GM12878 (cell line): ENCODE data around the gene DNAH3. TPM values are rescaled to one million over a fixed set of nuclear protein-coding genes. Genes with fewer than 3 reads are reported as not detected.

Experiments
- ATAC-seq: fragments of 200-7000 bp; cut with Tn5 transposase; 3 replicates; pipeline ENCODE4 v1.9.1; 2020; ENCODE audit warnings: mild to moderate bottlenecking, moderate library complexity
- BruUV-seq: library from RNA; stranded (reverse); fragments of 400-500 nt; replicated peaks from 2 replicates; lab custom pipeline; 2021; lab: Mats Ljungman, UMichigan
- CTCF ChIA-PET: fragments of 300-600 bp; sonication (Branson Sonifier 250); formaldehyde crosslinking; extraction: SDS; loops from one replicate; lab custom pipeline; 2021; ENCODE audit warnings: inconsistent platforms; lab: Yijun Ruan, JAX
- POLR2A ChIA-PET: fragments of 350-600 bp; formaldehyde crosslinking; extraction: SDS; loops from one replicate; lab custom pipeline; 2021; ENCODE audit warnings: inconsistent platforms; lab: Charles Lee
- RAD21 ChIA-PET: fragments of 300-600 bp; sonication (Branson Sonifier 250); formaldehyde crosslinking; loops from one replicate; lab custom pipeline; 2023; ENCODE audit warnings: antibody characterized with exemption; ENCODE audit not compliant: unreplicated experiment; lab: Charles Lee
- SMC1A ChIA-PET: fragments of 300-600 bp; sonication (Branson Sonifier 250); formaldehyde crosslinking; loops from one replicate; lab custom pipeline; 2023; ENCODE audit not compliant: unreplicated experiment, uncharacterized antibody; lab: Charles Lee
- DNase-seq: peaks from one replicate; pipeline ENCODE4 v3.0.0-alpha.2; 2011; ENCODE audit warnings: low read depth, low spot score
- FAIRE-seq: peaks from 3 replicates; lab custom pipeline; 2011; peaks lifted over from hg19 to GRCh38; lab: Jason Lieb, UNC
- H2AFZ ChIP-seq: 2 replicates; pipeline ENCODE4 v1.6.0; 2011; ENCODE audit warnings: low read depth, low read length, control low read depth; ENCODE audit not compliant: control insufficient read depth
- H3K27ac ChIP-seq: 2 replicates; pipeline ENCODE4 v1.5.1; 2011; ENCODE audit warnings: control low read depth; ENCODE audit not compliant: control insufficient read depth, insufficient read depth
- H3K27me3 ChIP-seq, 2 experiments: replicated peaks in 1 of 2; 2 replicates each; pipeline versions ENCODE4 v1.6.0 to v1.6.1; 2011; ENCODE audit warnings: low read length in 1 of 2; ENCODE audit not compliant: control insufficient read depth in 2 of 2, insufficient read depth in 2 of 2
- H3K36me3 ChIP-seq, 2 experiments: 2 replicates each; pipeline ENCODE4 v1.5.1; 2011; ENCODE audit warnings: low read length in 1 of 2; ENCODE audit not compliant: control insufficient read depth in 2 of 2, insufficient read depth in 2 of 2
- H3K4me1 ChIP-seq: 2 replicates; pipeline ENCODE4 v1.6.1; 2011; ENCODE audit warnings: mild to moderate bottlenecking, low read length, moderate library complexity, mixed read lengths; ENCODE audit not compliant: control insufficient read depth, insufficient read depth
- H3K4me2 ChIP-seq: 2 replicates; pipeline ENCODE4 v1.6.0; 2011; ENCODE audit warnings: control low read depth; ENCODE audit not compliant: control insufficient read depth, insufficient read depth
- H3K4me3 ChIP-seq: fragments of 200-600 bp; sonication (generic); 2 replicates; pipeline ENCODE4 v1.5.1; 2016
- H3K79me2 ChIP-seq: 2 replicates; pipeline ENCODE4 v1.6.0; 2011; ENCODE audit warnings: low read length; ENCODE audit not compliant: control insufficient read depth, insufficient read depth
- H3K9ac ChIP-seq: 2 replicates; pipeline ENCODE4 v1.8.0; 2011; ENCODE audit warnings: low read length, control low read depth, mixed read lengths; ENCODE audit not compliant: control insufficient read depth, insufficient read depth
- H3K9me3 ChIP-seq: replicated peaks from 3 replicates; pipeline ENCODE4 v1.5.1; 2011; ENCODE audit warnings: mild to moderate bottlenecking, low read length; ENCODE audit not compliant: control insufficient read depth, insufficient read depth
- H4K20me1 ChIP-seq: 2 replicates; pipeline ENCODE4 v1.6.0; 2011; ENCODE audit not compliant: control insufficient read depth, insufficient read depth
- BCL11A ChIP-seq: IDR thresholded peaks from 2 replicates; pipeline ENCODE4 v1.6.1; 2011; ENCODE audit warnings: low read depth, low read length
- CBFB ChIP-seq: IDR thresholded peaks from 2 replicates; pipeline ENCODE4 v1.6.1; 2016; ENCODE audit warnings: antibody characterized with exemption, low read depth
- CEBPB ChIP-seq, 2 experiments: fragments of 150-350 bp in 1 of 2; IDR thresholded peaks; 2 replicates each; pipeline ENCODE4 v1.6.1; 2012 to 2014; ENCODE audit warnings: low read depth in 2 of 2, low read length in 2 of 2, borderline replicate concordance in 1 of 2, inconsistent platforms in 1 of 2
- KAT2A ChIP-seq: conservative IDR thresholded peaks from 2 replicates; pipeline ENCODE4 v1.6.1; 2011; ENCODE audit warnings: low read depth, low read length; ENCODE audit not compliant: control insufficient read depth
- MEF2B ChIP-seq: fragments of 450-650 bp; IDR thresholded peaks from 2 replicates; pipeline ENCODE4 v1.6.1; 2018; ENCODE audit warnings: mild to moderate bottlenecking, moderate library complexity; ENCODE audit not compliant: partially characterized antibody, poor library complexity, severe bottlenecking
- NFXL1 ChIP-seq: fragments of 450-650 bp; IDR thresholded peaks from 2 replicates; pipeline ENCODE4 v1.6.1; 2017; ENCODE audit warnings: antibody characterized with exemption, mild to moderate bottlenecking, borderline replicate concordance
- POLR2AphosphoS5 ChIP-seq: IDR thresholded peaks from 2 replicates; pipeline ENCODE4 v1.6.1; 2011; ENCODE audit warnings: mild to moderate bottlenecking, low read length, inconsistent platforms
- RAD21 ChIP-seq: IDR thresholded peaks from 2 replicates; pipeline ENCODE4 v1.6.1; 2011; ENCODE audit warnings: mild to moderate bottlenecking, low read depth, low read length, moderate library complexity; ENCODE audit not compliant: insufficient read depth
- RFX5 ChIP-seq: IDR thresholded peaks from 2 replicates; pipeline ENCODE4 v1.6.1; 2011; ENCODE audit warnings: low read depth, low read length, improper control_type of control experiment
- SMC3 ChIP-seq: IDR thresholded peaks from 2 replicates; pipeline ENCODE4 v1.6.1; 2011; ENCODE audit warnings: low read length, improper control_type of control experiment, borderline replicate concordance
- SREBF2 ChIP-seq: IDR thresholded peaks from 2 replicates; pipeline ENCODE4 v1.6.1; 2012; ENCODE audit warnings: mild to moderate bottlenecking, low read length
- TCF3 ChIP-seq: IDR thresholded peaks from 2 replicates; pipeline ENCODE4 v1.6.1; 2012; ENCODE audit warnings: low read depth, mild to moderate bottlenecking, low read length, borderline replicate concordance; ENCODE audit not compliant: insufficient read depth
- YBX1 ChIP-seq: fragments of 450-650 bp; IDR thresholded peaks from 2 replicates; pipeline ENCODE4 v1.6.1; 2016; ENCODE audit warnings: antibody characterized with exemption
- ZBED1 ChIP-seq: IDR thresholded peaks from 2 replicates; pipeline ENCODE4 v1.6.1; 2016; ENCODE audit warnings: borderline replicate concordance
- WGBS: methylation state at CpG from one replicate; pipeline ENCODE4 v1.1.6; 2016; ENCODE audit warnings: low lambda C conversion rate; ENCODE audit not compliant: insufficient replicate concordance, insufficient coverage; ENCODE audit errors: missing lambda C conversion rate; 5-methylcytosine and 5-hydroxymethylcytosine counted together
- in situ Hi-C: fragments of 300-500 bp; cut with MboI; formaldehyde crosslinking; loops from 9 replicates; pipeline ENCODE4 v1.14.3; 2018; ENCODE audit warnings: mixed read lengths
- intact Hi-C: fragments of 100-400 bp; cut with micrococcal nuclease; formaldehyde crosslinking; loops from one replicate; pipeline ENCODE4 v1.14.2; 2022; ENCODE audit not compliant: unreplicated experiment
- polyA plus RNA-seq, 11 experiments: library from polyadenylated mRNA; depleted of rRNA in 4 of 11; unstranded in 6 of 11; stranded (reverse) in 5 of 11; fragments of >200 nt; fragmentation: Nextera tagmentation in 4 of 11; fragmentation: Illumina TruSeq in 1 of 11; extraction: Ambion mirVana in 4 of 11; extraction: Trizol in 1 of 11; gene quantifications; 1 replicate in 1 of 11; 2 replicates in 10 of 11; pipeline versions ENCODE4 v1.2.1 to v1.2.3, GENCODE V29; 2011 to 2016; ENCODE audit warnings: inconsistent platforms in 2 of 11, missing spikeins in 2 of 11, low read depth in 1 of 11
- total RNA-seq, 4 experiments: library from RNA; depleted of rRNA in 3 of 4; stranded (reverse); fragments of >200 nt in 3 of 4; fragmentation: Illumina TruSeq in 1 of 4; extraction: Trizol in 1 of 4; gene quantifications; 2 replicates each; pipeline versions ENCODE4 v1.2.1 to v1.2.3, GENCODE V29; 2013 to 2021
- TF ChIP-seq, protein P1 (sequence below), 3 experiments: IDR thresholded peaks in 2 of 3; conservative IDR thresholded peaks in 1 of 3; 2 replicates each; pipeline ENCODE4 v1.5.1; 2011; ENCODE audit warnings: low read depth in 3 of 3, low read length in 3 of 3, mild to moderate bottlenecking in 3 of 3, control low read depth in 2 of 3, moderate library complexity in 2 of 3, inconsistent platforms in 1 of 3, mixed read lengths in 1 of 3; ENCODE audit not compliant: control insufficient read depth in 2 of 3, insufficient read depth in 1 of 3; ENCODE audit errors: extremely low read depth in 1 of 3

Gene DNAH3
- total and polyA plus RNA-seq, 10 of the 15 experiments (the other 5 are each of a cell fraction or from before 2014, with no cell fraction given) = under 0.01 to 0.04 (median 0.04) TPM; not detected in 5

DNA sequence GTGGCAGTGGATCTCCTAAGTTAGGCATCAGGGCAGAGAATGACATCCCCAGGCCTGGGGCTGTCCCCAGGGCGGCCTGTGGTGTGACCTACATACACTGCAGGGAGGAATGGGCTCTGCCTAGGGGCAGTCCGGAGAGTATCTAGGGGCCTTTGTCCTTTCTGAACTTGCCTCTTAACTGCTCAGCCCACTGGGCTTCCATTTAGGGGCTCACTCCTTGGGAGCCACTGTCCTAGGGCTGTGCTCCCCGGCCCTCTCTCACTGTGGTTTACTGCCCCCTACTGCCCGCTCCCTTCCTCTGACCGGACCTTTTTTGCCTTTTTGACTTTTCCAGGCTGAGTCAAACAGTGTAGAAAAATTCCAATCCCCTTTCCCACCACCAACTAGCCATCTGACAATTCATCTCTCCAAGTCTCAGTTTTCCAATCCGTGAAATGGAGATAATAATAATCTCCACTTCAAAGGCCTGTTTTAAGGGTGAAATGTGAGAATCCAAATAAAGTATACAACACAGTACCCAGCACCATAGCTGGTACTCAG, 66.8 kb downstream of the DNAH3 start:
- CTCF ChIA-PET = interaction anchor here (0.7 to 4.6 kb wide), 14 partner anchors 9 to 357 kb away, joined by 3 to 58 read pairs (median 4); no protein-coding TSS in a partner anchor
- intact Hi-C loops = loop anchor here (1.0 to 2.0 kb wide), 2 partner anchors 233 to 284 kb away; no protein-coding TSS in a partner anchor
- Histone ChIP-seq H2AFZ (no peak overlapping the region; the same call in 1 of the 2 replicates), H3K27me3 (no peaks in the 10 kb centered on the region), H3K4me1 (no peaks in the 10 kb centered on the region), H3K4me3 (no peak overlapping the region), H3K27ac (no peak overlapping the region), H3K79me2 (no peaks in the 10 kb centered on the region), H3K4me2 (no peak overlapping the region)
- in situ Hi-C loops = loop anchor here (5.0 kb wide), 1 partner anchor 231 kb away; no protein-coding TSS in a partner anchor
- FAIRE-seq = peak; percentile 54
- no TSS peak for BruUV-seq
- 17% methylated on average over 6 of the region's 6 CpGs for WGBS
- SMC1A ChIA-PET = interaction anchor here (1.1 to 4.2 kb wide), 6 partner anchors 89 to 277 kb away, joined by 3 to 22 read pairs (median 7); partner anchors contain the start of gene REXO5
- RAD21 ChIA-PET = interaction anchor here (1.1 to 1.5 kb wide), 3 partner anchors 231 to 238 kb away, joined by 3 to 8 read pairs (median 6); no protein-coding TSS in a partner anchor
- no peak for DNase-seq
- TF ChIP-seq YBX1 (no peak), KAT2A (no peak), POLR2AphosphoS5 (no peak), MEF2B (no peak), ZBED1 (no peak), RFX5 (no peak), CBFB (no peak), BCL11A (no peak), SMC3 (peak; percentile 85), RAD21 (peak; percentile 87), CEBPB (IDR thresholded peaks at IDR 0.05; ENCODE audit: borderline replicate concordance in 1 of 2, low read depth in 2 of 2, low read length in 2 of 2) (no peak), SREBF2 (no peak), TCF3 (no peak), NFXL1 (peak; percentile 72; the same call in 1 of the 2 replicates)
- TF ChIP-seq, protein P1, sequence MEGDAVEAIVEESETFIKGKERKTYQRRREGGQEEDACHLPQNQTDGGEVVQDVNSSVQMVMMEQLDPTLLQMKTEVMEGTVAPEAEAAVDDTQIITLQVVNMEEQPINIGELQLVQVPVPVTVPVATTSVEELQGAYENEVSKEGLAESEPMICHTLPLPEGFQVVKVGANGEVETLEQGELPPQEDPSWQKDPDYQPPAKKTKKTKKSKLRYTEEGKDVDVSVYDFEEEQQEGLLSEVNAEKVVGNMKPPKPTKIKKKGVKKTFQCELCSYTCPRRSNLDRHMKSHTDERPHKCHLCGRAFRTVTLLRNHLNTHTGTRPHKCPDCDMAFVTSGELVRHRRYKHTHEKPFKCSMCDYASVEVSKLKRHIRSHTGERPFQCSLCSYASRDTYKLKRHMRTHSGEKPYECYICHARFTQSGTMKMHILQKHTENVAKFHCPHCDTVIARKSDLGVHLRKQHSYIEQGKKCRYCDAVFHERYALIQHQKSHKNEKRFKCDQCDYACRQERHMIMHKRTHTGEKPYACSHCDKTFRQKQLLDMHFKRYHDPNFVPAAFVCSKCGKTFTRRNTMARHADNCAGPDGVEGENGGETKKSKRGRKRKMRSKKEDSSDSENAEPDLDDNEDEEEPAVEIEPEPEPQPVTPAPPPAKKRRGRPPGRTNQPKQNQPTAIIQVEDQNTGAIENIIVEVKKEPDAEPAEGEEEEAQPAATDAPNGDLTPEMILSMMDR (IDR thresholded peaks at IDR 0.05 in 2 of 3, conservative IDR thresholded peaks at IDR 0.05 in 1 of 3; ENCODE audit: control insufficient read depth in 2 of 3, extremely low read depth in 1 of 3, insufficient read depth in 1 of 3, low read depth in 3 of 3, low read length in 3 of 3) = peak; percentile 67 to 76 (median 71)
- TF ChIP-seq, all 136 proteins: peak for 4
- peak; percentile 92 for ATAC-seq
- Histone ChIP-seq H3K36me3 (no peaks in the 10 kb centered on the region), H3K9ac (no peak overlapping the region), H3K9me3 (no peaks in the 10 kb centered on the region), H4K20me1 (no peaks in the 10 kb centered on the region)
- POLR2A ChIA-PET = no interaction called here
